NCI-H345 treated with DMSO at 0.1 percent for 48 hours (cell line): ENCODE data around the gene CD84.
"Not testable (repeated sequence)": the region's sequence is repeated elsewhere in the genome, so short reads cannot be mapped to it uniquely, and the experiment has no call there.

ENCODE experiments used
- DNase-seq: peaks from one replicate; lab custom pipeline; 2025; ENCODE audit not compliant: unreplicated experiment; lab: John Stamatoyannopoulos, UW

Gene CD84

DNA sequence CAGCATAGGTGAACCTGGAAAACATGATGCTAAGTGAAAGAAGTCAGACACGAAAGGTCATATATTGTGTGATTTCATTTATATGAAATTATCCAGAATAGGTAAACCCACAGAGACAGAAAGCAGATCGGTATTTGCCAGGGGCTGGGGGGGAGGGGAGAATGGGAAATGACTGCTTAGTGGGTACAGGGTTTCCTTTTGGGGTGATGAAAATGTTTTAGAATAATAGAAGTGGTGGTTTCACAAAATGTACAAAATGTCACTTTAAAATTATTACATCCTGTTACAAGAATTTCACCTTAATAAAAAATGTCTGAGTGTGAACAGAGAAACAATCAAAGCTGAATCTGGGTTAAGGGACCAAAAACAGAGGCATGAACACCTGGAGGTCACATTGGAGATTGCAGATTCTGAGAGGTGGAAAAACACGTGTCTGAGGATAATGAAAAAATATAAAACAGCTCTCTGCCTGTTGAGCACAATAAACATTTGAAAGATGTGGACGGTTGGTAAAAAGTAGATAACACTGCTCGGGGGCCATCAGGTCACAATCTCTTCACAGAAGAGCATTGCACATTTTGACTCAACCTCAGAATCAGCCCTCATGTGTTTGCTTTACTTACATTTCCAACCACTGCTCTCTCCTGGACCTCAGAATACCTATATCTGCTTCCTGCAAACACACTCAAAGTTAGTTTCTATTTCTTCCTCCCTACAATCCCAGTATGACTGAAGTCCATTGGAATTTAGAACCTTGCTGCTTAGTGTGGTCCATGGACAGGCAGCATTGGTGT is 59.5 kb downstream of the CD84 start:
- no peak for DNase-seq

DNA sequence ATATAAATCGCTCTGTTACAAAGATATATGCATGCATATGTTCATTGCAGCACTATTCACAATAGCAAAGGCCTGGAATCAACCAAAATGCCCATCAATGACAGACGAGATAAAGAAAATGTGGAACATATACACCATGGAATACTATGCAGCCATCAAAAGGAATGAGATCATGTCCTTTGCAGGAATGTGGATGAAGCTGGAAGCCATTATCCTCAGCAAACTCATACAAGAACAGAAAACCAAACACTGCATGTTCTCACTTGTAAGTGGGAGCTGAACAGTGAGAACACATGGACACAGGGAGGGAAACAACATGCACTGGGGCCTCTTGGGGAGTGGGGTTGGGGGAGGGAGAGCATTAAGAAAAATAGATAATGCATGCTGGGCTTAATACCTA is 61.8 kb downstream of the CD84 start:
- DNase-seq, result not testable (repeated sequence)

DNA sequence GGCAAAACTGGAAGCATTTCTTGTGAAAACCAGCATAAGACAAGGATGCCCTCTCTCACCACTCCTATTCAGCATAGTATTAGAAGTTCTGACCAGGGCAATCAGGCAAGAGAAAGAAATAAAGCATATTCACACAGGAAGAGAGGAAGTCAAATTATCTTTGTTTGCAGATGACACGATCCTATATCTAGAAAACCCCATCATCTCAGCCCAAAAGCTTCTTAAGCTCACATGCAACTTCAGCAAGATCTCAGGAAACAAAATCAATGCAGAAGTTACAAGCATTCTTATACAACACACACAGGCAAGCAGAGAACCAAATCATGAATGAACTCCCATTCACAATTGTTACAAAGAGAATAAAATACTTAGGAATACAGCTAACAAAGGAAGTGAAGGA is 63.4 kb downstream of the CD84 start:
- not testable (repeated sequence) for DNase-seq

DNA sequence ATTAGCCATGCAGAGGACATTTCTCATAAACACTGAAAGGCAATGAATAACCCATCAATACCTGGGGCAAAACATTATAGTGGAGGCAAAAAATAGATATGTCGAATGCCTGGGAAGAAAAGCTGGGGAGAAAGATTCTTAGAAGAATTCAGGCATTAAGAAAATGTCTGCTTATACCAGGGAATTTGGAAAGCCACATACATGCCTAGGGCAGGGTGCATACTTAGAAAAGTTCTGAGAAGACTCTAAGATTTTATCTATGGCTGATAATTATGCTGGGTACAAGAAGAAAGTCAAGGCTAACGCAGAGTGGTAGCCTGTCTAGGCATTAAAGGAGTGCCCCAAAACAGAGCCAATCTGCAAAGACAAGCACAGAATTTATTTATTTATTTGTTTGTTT is 74.6 kb downstream of the CD84 start:
- DNase-seq, result no peak

DNA sequence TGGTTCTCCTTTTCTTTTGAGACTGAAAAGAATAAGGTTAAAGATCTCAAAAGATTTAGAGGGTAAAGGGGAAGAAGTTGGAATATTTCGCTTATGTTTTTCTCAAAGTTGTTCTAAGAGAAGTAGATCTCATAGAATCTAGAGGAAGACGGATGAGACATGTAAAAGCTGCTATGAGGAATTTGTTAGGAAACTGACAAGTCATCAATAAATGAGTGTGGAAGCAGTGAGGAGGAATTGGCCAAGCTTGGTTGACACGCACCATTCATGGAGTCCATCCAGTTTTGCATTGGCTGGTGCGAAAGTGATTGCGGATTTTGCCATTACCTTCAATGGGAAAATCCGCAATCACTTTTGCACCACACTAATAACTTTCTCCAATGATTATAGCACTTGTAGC is 76.2 kb downstream of the CD84 start:
- DNase-seq, result no peak

DNA sequence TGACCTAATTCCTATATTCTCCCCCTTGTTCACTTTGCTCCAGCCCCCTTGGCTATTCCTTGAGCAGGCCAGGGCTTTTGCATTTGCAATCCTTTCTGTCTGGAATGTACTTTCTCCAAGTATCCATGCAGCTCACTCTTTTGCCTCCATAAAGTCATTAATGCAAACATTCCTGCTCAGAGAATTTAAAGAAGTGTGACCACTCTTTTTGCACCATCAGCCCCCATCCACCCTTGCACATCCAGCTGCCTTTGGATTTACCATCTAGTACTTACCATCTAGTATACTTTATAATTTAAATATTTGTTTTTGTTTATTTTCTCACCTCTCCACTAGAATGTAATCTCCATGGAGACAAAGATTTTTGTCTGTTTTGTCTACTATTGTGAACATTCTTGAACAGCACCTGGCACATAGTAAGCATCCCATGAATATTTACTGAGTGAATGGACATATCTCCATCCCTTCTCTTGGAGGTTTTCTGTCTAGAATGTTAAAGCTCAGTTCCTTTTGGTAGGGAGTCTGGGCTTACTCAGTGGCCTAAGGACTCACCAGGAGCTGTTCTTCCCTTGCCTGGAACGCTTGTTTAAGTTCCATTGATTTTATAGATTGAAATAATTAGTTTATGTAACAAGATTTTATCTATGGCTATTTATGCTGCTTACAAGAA is 78.8 kb downstream of the CD84 start:
- DNase-seq, result no peak

DNA sequence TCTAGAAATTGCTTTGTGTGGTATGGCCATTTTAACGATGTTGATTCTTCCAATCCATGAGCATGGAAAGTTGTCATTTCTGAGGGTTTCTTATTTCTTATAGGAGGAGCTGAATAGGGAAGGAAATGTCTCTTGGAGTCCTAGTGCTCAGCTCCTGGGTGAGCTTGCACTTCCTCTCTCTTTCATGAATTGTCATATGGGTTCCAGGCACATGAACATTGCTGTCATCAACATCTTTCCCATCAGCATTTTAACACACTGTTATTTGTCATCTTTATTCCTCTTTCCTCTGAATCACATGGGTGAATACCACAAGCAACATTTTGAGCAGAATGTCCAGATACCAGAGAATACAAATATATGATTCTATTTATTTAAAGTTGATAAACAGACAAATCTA is 79.7 kb downstream of the CD84 start:
- DNase-seq, result no peak

DNA sequence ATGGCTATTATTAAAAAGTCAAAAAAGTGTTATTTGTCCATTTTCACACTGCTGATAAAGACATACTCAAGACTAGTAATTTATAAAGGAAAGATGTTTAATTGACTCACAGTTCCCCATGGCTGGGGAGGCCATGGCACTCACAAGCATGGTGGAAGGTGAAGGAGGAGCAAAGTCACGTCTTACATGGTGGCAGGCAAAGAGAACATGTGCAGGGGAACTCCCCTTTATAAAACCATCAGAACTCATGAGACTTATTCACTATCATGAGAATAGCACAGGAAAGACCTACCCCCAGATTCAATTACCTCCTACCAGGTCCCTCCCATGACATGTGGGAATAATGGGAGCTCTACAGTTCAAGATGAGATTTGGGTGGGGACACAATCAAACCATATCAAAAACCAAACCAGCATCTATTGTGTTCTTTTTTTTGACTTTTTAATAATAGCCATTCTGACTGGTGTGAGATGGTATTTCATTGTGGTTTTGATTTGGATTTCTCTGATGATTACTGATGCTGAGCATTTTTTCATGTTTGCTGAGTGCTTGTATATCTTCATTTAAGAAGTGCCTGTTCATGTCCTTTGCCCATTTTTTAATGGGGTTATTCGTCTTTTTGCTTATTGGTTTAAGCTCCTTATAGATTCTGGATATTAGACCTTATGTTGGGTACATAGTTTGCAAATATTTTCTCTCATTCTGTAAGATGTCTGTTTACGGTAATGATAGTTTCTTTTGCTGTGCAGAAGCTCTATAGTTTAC is 80.8 kb downstream of the CD84 start:
- DNase-seq, result not testable (repeated sequence)

DNA sequence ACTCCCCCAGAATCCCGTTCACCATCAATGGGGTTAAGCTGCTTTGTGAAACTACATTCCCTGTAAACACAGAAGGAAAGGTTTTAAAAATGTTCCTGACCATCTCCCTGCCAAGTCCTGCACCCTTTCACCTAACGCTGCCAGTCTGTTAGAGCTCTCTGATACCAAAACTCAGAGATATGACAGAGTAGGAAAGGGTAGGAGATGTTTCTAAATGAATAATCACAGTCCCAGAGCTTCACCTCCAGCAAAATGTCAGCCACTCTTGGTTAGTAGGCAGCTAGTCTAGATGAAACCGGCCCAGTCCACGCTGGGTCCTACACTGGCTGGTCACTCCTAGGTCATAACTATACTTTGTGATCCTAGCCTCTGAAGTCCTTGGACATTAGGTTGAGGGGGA is 83.0 kb downstream of the CD84 start:
- DNase-seq, result no peak

DNA sequence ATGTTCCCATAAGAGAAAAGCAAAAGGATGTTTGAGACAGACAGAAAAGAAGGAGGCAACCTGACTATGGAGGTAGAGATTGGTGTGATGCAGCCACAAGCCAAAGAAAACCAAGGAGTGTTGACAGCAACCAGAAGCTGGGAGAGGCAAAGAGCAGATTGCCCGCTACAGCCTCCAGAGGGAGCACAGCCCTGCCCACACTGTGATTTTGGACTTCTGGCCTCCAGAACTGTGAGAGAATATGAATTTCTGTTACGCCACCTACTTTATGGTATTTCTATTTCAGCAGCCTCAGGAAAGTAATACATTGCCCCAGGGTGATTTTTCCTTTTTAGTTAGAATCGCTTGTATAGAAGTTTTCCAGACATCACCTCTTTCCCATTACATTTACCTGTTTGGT is 84.7 kb downstream of the CD84 start:
- DNase-seq, result no peak

DNA sequence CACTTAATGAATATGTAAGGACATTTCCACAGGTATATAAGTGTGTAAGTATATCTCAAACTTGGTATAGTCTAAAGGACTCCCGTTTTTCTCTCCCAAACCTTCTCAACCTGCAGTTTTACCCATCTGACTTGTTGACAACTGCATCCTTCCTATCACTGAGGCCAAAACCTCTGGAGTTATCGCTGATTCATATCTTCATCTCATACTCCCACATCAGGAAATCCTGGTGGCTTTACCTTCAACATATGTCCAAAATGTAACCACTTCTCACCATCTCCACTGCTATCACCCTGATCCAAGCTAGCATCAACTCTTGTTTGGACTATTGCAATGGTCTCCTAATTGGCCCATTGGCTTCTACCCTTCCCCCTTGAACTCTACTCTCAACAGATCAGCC is 86.7 kb downstream of the CD84 start:
- DNase-seq, result no peak

DNA sequence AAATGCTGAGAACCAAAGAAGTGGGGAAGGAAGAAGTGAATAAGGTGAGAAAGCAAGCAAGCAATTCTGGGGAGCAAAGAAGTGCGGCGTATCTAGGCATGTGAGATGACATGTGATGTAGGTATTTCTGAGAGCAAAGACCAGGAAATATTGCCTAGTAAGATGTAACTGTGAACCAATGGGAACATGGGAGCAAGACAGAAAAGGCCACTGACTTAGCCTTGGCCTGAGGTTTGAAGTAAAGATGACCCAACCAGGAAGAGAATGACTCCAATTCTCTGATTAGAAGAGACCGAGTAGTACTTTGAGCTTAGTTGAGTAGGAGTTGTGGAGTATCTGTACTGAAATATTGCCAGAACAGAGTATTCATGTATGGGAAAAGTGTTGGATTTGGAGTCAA is 87.3 kb downstream of the CD84 start:
- no peak for DNase-seq
